SH-SY5Y (cell line): ENCODE measurements around the gene CWF19L2.

Experiments used
- GATA2 ChIP-seq: IDR thresholded peaks from 2 replicates; pipeline ENCODE4 v1.6.1; 2011; ENCODE audit warnings: mild to moderate bottlenecking, low read depth, low read length
- GATA3 ChIP-seq: IDR thresholded peaks from 2 replicates; pipeline ENCODE4 v1.6.1; 2011; ENCODE audit warnings: low read depth, mild to moderate bottlenecking, low read length, moderate library complexity

DNA sequence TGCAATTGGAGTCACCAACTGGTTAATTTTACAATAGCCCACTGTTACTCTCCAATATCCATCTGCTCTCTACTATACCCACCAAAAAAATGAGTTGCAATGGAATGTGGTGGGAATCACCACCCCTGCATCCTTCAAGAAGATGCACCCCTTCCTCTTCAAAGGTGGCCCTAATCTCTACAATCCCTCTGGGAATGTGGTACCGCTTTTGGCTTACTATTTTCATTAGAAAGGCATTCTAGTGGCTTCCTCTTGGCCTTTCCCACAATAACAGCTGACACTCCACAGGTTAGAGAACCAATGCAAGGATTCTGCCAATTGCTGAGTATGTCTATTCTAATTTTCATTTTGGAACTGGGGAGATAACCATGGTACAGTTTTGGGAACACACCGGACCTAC is 33.2 kb upstream of the CWF19L2 start:
- no peak for TF ChIP-seq GATA3
- TF ChIP-seq GATA2: no peak
